WI38 (cell line): ENCODE data around the gene TLR10.

Experiments used
- H3K4me3 ChIP-seq: 2 replicates; pipeline ENCODE4 v1.5.1; 2011; ENCODE audit warnings: low read depth, mild to moderate bottlenecking, control low read depth, low read length
- TF ChIP-seq, protein P1 (sequence below): IDR thresholded peaks from 2 replicates; pipeline ENCODE4 v1.5.1; 2012; ENCODE audit warnings: low read depth, mild to moderate bottlenecking, control low read depth, low read length

Gene TLR10

DNA sequence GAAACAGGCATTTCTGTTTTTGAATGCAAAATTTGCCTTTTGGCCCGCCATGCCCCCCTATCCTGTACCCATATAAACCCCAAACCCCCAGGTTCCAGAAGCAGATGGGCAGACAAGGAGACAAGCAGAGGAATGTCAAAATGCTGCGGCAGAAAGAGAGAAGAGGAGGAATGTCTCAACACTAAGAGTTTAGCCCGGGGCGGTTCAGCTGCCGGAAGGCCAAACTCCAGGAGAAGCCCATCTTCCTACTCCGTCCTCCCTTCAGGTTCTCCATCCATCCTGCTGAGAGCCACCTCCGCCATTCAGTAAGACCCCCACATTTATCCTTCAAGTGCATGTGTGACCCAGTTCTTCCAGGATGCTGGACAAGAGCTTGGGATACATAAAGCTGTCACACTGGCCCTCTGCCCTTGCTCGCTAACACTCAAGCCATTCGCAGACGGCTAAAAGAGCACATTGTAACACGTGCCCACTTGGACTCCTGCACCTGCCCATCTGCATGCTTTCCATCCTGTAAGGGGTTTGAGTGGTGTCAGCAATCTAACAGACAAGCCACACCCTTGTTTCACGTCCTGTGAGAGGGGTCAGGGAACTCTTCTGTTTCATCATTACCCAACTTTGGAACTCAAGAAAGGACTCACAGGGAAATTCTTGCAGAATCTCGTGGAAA lies 31.3 kb downstream of the TLR10 start:
- H3K4me3 ChIP-seq = no peak overlapping the region
- TF ChIP-seq, protein P1, sequence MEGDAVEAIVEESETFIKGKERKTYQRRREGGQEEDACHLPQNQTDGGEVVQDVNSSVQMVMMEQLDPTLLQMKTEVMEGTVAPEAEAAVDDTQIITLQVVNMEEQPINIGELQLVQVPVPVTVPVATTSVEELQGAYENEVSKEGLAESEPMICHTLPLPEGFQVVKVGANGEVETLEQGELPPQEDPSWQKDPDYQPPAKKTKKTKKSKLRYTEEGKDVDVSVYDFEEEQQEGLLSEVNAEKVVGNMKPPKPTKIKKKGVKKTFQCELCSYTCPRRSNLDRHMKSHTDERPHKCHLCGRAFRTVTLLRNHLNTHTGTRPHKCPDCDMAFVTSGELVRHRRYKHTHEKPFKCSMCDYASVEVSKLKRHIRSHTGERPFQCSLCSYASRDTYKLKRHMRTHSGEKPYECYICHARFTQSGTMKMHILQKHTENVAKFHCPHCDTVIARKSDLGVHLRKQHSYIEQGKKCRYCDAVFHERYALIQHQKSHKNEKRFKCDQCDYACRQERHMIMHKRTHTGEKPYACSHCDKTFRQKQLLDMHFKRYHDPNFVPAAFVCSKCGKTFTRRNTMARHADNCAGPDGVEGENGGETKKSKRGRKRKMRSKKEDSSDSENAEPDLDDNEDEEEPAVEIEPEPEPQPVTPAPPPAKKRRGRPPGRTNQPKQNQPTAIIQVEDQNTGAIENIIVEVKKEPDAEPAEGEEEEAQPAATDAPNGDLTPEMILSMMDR = no peak

DNA sequence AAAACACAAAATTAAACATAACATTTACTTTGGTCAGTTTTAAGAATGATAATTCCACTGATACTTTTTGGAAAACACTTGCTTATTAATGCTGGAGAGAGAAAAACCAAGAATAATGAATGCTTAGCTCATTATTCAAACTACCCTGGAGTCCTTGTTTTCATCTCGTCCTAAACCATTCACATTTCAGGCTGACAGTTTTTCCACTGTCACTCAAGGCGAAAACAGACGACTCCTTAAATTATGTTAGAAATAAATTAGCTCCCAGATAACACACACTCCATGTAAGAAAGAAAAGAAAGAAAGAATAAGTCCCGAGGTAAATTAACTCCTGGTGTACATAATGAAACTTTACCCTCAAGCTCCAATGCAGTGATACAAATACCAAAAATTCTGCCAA lies 33.5 kb downstream of the TLR10 start:
- H3K4me3 ChIP-seq = no peak overlapping the region
- TF ChIP-seq, protein P1 = no peak

DNA sequence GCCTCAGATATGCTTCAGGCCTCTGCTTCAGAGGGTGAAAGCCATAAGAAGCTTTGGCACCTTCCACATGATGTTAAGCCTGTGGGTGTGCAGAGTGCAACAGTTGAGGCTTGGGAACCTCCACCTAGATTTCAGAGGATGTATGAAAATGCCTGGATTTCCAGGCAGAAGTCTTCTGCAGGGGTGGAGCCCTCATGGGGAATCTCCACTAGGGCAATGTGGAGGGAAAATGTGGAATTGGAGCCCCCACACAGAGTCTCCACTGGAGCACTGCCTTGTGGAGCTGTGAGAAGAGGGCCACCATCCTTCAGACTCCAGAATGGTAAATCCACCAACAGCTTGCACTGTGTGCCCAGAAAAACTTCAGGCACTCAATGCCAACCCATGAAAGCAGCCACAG lies 35.2 kb downstream of the TLR10 start:
- no peak overlapping the region for H3K4me3 ChIP-seq
- TF ChIP-seq, protein P1 = no peak

DNA sequence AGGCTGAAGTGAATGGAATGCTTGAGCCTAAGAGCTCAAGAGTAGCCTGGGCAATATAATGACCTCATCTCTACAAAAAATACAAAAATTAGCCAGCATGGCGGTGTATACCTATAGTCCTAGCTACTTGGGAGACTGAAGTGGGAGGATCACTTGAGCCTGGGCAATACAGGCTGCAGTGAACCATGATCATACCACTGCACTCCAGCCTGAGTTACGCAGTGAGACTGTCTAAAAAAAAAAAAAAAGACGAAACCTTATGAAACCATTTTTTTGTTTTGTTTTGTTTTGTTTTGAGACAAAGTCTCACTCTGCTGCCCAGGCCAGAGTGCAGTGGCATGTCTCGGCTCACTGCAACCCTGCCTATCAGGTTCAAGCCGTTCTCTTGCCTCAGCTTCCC lies 36.9 kb downstream of the TLR10 start:
- TF ChIP-seq, protein P1 = no peak
- H3K4me3 ChIP-seq = no peak overlapping the region

DNA sequence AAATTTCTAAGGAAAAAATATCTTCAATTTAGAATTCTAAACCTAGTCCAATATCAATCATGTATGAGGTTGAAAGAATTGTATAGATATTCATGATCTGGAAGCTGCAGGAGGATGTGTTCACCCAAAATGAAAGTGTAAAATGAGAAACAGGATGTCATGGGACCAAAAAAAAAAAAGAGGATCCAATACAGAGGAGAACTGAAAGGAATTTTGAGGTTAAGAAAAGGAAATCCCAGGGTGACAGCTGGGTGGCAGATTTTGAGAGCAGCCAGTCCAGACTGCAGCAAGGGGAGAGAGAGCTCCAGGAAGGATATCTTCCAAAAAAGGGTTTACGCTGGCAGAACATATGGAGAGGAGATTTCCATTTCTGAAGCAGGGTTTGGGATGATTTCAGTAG lies 38.9 kb downstream of the TLR10 start:
- TF ChIP-seq, protein P1 = no peak
- H3K4me3 ChIP-seq = no peak overlapping the region

DNA sequence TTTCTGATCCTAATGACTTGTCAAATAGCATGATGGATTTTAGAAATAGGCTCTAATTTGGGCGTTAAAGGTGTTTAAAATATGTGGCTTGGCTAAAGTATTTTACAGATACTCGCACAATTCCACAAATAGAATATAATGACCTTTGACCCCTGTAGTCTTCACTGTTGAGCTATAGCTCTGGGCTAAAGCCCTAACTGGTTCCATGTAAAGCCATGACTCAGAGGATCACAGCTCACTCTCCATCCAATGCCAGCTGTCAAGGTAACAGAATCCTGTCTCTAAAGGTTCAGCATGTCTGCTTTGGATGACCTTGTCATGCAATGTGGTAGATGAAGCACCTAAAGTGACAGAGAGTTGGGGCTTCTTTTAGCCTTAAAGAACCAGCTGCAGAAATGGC lies 42.5 kb downstream of the TLR10 start:
- TF ChIP-seq, protein P1 = no peak
- H3K4me3 ChIP-seq = no peak overlapping the region

DNA sequence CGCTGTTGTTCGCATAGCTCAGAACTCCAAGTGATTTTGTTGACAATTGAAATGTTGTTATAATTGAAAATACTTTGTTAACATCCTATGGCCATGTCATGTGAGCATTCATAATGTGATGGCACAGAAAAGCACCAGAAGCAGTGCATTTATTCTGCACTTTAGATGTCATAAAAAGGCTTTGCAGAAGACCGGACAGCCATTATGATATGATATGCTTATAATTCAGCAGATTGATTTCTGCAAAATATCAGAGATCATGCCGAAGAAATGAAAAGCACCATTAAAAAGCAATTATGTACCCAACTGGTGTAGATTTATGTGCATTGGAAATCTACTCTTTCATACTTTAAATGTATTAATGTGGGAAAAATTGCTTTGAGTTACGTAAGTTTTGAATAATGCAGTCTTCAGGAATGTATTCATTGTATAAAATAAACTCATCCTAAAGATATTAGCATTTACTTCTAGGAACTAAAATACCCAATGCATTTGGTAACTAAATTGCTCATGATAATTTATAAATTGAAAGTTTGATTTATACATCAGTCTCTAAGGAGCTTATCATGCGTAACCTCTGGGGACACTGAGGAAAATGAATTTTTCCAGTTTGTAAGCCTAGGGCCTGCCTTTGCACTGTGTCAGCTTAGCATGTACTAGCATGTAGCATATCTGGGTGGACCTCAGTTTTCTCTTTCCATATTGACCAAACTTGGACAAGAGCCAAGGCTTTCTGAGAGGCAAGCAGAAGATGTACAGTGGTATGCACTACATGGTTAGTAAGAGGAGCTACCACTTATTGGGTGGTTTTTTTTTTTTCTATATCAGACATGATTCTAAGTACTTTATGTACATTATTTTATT lies 43.6 kb downstream of the TLR10 start:
- TF ChIP-seq, protein P1 = no peak
- no peak overlapping the region for H3K4me3 ChIP-seq
